ENCODE measurements around the gene TMPRSS7.

DNA sequence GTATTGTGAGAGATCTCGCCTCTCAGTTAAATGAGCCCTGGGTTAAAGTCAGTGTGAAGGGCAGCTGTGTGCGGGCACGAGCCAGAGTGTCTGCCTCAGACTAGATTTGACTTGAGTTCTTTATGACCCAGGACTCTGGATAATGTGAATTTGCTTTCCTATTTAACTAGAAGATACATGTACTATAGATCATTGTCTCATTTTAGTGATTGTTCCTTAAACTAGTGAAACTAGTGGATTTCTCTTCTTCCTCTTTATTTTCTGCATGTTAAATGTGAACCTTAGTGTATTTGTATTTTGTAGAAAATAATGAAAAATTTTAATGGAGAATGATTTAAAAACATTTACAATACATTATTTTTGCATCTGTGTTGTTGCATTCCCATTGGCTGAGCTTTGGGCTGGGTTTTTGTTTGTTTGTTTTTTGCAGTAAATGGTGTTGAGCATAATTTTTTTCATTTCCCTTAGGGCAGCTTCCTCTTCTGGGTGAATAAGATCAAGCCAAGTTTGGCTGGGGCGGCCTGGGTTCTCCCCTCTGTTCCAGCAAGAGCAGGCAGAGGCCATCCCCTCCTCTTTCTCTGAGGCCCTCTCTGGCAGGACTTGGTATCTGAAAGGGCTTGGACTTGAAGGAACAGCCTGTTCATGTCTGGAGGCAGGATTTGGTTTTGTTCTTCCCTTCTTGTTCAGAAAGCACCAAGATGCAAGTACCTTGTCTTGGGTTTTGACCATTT is 83.5 kb downstream of the TMPRSS7 start:
- TF ChIP-seq, protein P1, sequence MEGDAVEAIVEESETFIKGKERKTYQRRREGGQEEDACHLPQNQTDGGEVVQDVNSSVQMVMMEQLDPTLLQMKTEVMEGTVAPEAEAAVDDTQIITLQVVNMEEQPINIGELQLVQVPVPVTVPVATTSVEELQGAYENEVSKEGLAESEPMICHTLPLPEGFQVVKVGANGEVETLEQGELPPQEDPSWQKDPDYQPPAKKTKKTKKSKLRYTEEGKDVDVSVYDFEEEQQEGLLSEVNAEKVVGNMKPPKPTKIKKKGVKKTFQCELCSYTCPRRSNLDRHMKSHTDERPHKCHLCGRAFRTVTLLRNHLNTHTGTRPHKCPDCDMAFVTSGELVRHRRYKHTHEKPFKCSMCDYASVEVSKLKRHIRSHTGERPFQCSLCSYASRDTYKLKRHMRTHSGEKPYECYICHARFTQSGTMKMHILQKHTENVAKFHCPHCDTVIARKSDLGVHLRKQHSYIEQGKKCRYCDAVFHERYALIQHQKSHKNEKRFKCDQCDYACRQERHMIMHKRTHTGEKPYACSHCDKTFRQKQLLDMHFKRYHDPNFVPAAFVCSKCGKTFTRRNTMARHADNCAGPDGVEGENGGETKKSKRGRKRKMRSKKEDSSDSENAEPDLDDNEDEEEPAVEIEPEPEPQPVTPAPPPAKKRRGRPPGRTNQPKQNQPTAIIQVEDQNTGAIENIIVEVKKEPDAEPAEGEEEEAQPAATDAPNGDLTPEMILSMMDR (IDR thresholded peaks at IDR 0.05): no peak
- TF ChIP-seq POLR2A (IDR thresholded peaks at IDR 0.05): no peak

Measured in lower leg skin (tissue), 3 donors.